ENCODE data around the gene LHPP. TPM values are rescaled to one million over a fixed set of nuclear protein-coding genes. Genes with fewer than 3 reads are reported as not detected.

Gene LHPP
- total and polyA plus RNA-seq, 10 of the 15 experiments (the other 5 are each of a cell fraction or from before 2014, with no cell fraction given) = 0.79 to 9.8 (median 6.7) TPM

DNA sequence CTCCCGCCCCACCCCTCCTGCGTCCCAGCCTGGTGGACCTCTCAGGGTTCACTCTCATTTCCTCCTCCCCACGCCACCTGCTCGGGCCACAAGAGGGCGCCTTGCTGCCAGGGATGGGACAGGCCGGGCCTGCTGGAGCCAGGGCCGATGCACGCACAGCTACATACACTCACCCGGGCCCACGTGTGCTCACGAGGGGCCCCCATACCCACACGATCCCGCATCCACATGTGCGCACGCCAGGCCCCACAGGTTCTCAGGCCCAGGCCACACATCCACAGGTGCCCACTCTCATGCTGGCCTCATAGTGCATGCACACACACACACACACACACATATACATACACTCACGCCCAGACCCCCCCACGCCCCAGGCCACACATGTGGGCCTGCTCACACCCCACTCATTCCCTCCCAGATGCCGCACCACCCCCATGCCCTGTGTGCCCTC is 68.6 kb downstream of the LHPP start (continued):
- TF ChIP-seq HDGF (IDR thresholded peaks at IDR 0.05) (peak; percentile 71; the same call in 1 of the 2 replicates), TCF3 (IDR thresholded peaks at IDR 0.05; ENCODE audit: borderline replicate concordance, insufficient read depth, low read depth, low read length) (0 out of 2 replicates have a peak, but pooled peaks have one; percentile 20)
- TF ChIP-seq, protein P1, sequence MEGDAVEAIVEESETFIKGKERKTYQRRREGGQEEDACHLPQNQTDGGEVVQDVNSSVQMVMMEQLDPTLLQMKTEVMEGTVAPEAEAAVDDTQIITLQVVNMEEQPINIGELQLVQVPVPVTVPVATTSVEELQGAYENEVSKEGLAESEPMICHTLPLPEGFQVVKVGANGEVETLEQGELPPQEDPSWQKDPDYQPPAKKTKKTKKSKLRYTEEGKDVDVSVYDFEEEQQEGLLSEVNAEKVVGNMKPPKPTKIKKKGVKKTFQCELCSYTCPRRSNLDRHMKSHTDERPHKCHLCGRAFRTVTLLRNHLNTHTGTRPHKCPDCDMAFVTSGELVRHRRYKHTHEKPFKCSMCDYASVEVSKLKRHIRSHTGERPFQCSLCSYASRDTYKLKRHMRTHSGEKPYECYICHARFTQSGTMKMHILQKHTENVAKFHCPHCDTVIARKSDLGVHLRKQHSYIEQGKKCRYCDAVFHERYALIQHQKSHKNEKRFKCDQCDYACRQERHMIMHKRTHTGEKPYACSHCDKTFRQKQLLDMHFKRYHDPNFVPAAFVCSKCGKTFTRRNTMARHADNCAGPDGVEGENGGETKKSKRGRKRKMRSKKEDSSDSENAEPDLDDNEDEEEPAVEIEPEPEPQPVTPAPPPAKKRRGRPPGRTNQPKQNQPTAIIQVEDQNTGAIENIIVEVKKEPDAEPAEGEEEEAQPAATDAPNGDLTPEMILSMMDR (IDR thresholded peaks at IDR 0.05 in 2 of 3, conservative IDR thresholded peaks at IDR 0.05 in 1 of 3; ENCODE audit: control insufficient read depth in 2 of 3, extremely low read depth in 1 of 3, insufficient read depth in 1 of 3, low read depth in 3 of 3, low read length in 3 of 3) = peak; percentile 92 to 98 (median 96); a peak in 5 of 6 replicates

- SMC1A ChIA-PET (ENCODE audit: uncharacterized antibody, unreplicated experiment) = interaction anchor here (1.2 to 1.6 kb wide), 5 partner anchors 210 to 299 kb away, joined by 3 to 7 read pairs (median 5); no protein-coding TSS in a partner anchor
- H3K9me3 ChIP-seq (replicated peaks; ENCODE audit: control insufficient read depth, insufficient read depth, low read length) = no peaks in the 10 kb centered on the region
- no peak for TF ChIP-seq CEBPB (IDR thresholded peaks at IDR 0.05; ENCODE audit: borderline replicate concordance in 1 of 2, low read depth in 2 of 2, low read length in 2 of 2)
- no peak for TF ChIP-seq MXI1 (IDR thresholded peaks at IDR 0.05; ENCODE audit: low read depth, low read length)
- no peak for TF ChIP-seq POLR2A (IDR thresholded peaks at IDR 0.05; ENCODE audit: low read depth, low read length)
- no peak for TF ChIP-seq FOXM1 (IDR thresholded peaks at IDR 0.05; ENCODE audit: low read depth, low read length)
- TF ChIP-seq BACH1 (IDR thresholded peaks at IDR 0.05; ENCODE audit: borderline replicate concordance) = no peak
- intact Hi-C loops (cut with micrococcal nuclease; ENCODE audit: unreplicated experiment) (loop anchor here (1.0 to 2.0 kb wide), 2 partner anchors 210 to 296 kb away; no protein-coding TSS in a partner anchor), in situ Hi-C loops (cut with MboI) (no loop called here)
- H2AFZ ChIP-seq (ENCODE audit: control insufficient read depth, low read depth, low read length) = no peak overlapping the region
- H3K36me3 ChIP-seq (ENCODE audit: control insufficient read depth in 2 of 2, insufficient read depth in 2 of 2, low read length in 1 of 2) = no peaks in the 10 kb centered on the region
- BruUV-seq (replicated peaks) = no TSS peak
- POLR2A ChIA-PET = no interaction called here
- ATAC-seq = no peak
- no peak overlapping the region for H3K9ac ChIP-seq (ENCODE audit: control insufficient read depth, insufficient read depth, low read length)
- WGBS (ENCODE audit: insufficient coverage, insufficient replicate concordance, low lambda C conversion rate, missing lambda C conversion rate) = 55% methylated on average over 9 of the region's 9 CpGs
- no peak for FAIRE-seq
- RAD21 ChIA-PET (ENCODE audit: unreplicated experiment) = interaction anchor here (0.5 to 2.7 kb wide), 10 partner anchors 10 to 298 kb away, joined by 3 to 24 read pairs (median 4); partner anchors contain the start of gene FAM53B
- CTCF ChIA-PET = interaction anchor here (0.6 to 15.4 kb wide), 12 partner anchors 9 to 495 kb away, joined by 3 to 149 read pairs (median 4); partner anchors contain the start of gene FAM53B
- DNase-seq (ENCODE audit: low read depth, low spot score) = no peak
- H4K20me1 ChIP-seq (ENCODE audit: control insufficient read depth, insufficient read depth) = no peaks in the 10 kb centered on the region; the same call in 1 of the 2 replicates
- peaks cover 4% of the 10 kb centered on the region; the same call in 1 of the 2 replicates for H3K4me1 ChIP-seq (ENCODE audit: control insufficient read depth, insufficient read depth, low read length)
- H3K4me3 ChIP-seq = no peak overlapping the region
- H3K4me2 ChIP-seq (ENCODE audit: control insufficient read depth, insufficient read depth) = no peak overlapping the region
- no peak overlapping the region for H3K27ac ChIP-seq (ENCODE audit: control insufficient read depth, insufficient read depth)
- no peaks in the 10 kb centered on the region for H3K27me3 ChIP-seq (replicated peaks in 1 of 2; ENCODE audit: control insufficient read depth in 2 of 2, insufficient read depth in 2 of 2, low read length in 1 of 2)
- no peaks in the 10 kb centered on the region for H3K79me2 ChIP-seq (ENCODE audit: control insufficient read depth, insufficient read depth, low read length)
These were observed 69.2 kb downstream of the LHPP start for GRCh38 chr10:124530816-124531215.
